ENCODE measurements around the gene MLLT1.

Gene MLLT1

GRCh38 chr19:6253954-6254733, 25.6 kb downstream of the MLLT1 start:
- no peak for DNase-seq

GRCh38 chr19:6252066-6252465, 27.7 kb downstream of the MLLT1 start:
- no peak for DNase-seq

GRCh38 chr19:6250909-6251308, 28.9 kb downstream of the MLLT1 start:
- no peak for DNase-seq

DNA sequence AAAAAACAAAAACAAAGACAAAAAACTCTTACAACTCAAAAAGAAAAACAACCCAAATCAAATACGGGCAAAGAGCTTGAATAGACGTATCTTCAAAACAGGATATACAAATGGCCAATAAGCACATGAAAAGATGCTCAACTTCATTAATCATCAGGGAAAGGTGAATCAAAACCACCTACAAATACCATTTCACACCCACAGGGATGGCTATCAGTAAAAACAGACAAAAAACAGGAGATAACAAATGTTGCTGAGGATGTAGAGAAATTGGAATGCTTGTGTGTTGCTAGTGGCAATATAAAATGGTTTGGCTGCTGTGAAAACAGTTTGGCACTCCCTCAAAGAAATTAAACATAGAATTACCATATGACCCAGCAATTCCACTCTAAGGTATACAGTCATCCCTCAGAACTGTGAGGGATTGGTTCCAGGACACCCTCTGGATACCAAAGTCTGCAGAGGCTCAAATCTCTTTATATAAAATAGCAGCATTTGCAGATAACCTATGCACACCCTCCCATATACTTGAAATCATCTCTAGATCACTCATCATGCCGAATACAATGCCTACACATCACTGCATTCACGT, 29.7 kb downstream of the MLLT1 start:
- DNase-seq: no peak

- no peak for DNase-seq
Measured at GRCh38 chr19:6249296-6249695, 30.5 kb downstream of the MLLT1 start.

DNA sequence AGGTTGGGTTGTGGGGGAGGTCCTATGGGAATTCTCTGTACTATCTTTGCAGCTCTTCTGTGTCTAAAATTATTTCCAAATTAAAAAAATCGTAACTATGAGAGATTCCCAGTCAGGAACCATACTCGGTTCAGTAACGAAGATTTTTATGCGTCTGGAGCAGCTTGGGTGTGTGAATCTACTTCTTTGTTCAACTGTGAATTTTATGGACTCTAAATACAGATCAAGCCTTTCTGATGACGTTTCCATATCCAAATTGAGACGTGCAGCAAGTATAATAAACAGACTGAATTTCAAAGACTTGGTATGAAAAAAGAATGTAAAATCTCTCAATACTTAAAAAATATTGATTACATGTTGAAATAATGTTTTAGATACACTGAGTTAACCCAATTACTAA, 30.9 kb downstream of the MLLT1 start:
- no peak for DNase-seq

GRCh38 chr19:6248341-6248740, 31.4 kb downstream of the MLLT1 start:
- no peak for DNase-seq

GRCh38 chr19:6247007-6247288, 32.8 kb downstream of the MLLT1 start:
- DNase-seq: no peak

GRCh38 chr19:6246174-6247006, 33.4 kb downstream of the MLLT1 start:
- DNase-seq: no peak

- DNase-seq: no peak
Measured at GRCh38 chr19:6242677-6243076, 37.1 kb downstream of the MLLT1 start.

DNA sequence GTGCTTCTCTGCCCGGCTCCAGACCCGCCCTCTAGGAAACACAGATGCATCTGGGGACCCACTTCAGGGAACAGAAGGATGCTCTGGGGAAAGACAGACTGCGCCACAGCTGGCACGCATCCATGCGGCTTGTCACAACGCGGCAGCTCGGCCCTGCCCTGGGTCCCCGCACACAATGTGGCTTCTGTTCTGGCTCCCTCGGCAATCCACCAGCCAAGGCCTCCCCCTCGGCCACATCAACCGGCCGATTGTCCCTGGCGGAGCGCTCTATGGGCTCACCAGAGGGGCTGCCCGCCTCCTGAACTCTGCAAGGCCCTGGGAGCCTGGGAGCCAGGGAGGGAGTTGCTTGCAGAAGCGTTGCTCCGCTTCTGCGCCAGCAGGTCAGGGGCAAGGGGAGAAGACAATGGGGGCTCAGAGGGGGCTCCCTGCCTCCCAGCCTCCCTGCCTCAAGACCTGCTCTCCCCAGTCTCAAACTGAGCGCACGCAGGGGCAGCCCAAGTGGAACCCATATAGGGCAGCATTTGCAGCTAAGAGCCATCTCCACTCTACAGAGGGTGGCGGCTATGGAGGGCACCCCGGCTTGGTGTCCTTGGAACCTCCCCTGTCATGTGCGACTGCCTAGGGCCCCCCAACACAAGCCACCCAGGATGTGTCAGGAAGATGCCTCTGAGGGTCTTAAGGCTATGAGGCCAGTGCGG, 37.9 kb downstream of the MLLT1 start:
- DNase-seq: no peak

DNA sequence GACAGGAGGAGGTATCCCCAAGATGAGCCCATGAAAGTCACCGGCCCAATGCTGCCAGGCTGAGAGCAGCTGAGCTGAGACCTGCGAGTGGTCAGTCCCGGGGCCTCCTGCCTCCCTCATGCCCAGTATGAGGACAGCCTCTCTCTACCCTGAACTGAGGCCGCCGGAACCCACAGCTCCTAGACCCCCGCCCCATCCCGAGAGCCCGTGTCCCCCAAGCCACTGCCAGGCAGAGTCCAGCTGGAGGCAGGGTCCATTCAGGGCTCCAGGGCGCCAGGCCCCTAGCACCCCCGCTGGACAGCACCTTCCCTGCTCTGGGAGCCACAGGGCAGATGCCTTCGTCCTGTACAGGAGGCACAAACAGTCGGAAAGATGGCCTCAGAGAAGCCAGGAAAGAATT, 38.7 kb downstream of the MLLT1 start:
- no peak for DNase-seq

GRCh38 chr19:6239871-6240676, 39.7 kb downstream of the MLLT1 start:
- DNase-seq: no peak

- DNase-seq: no peak
Measured at GRCh38 chr19:6239401-6239844, 40.4 kb downstream of the MLLT1 start.

DNA sequence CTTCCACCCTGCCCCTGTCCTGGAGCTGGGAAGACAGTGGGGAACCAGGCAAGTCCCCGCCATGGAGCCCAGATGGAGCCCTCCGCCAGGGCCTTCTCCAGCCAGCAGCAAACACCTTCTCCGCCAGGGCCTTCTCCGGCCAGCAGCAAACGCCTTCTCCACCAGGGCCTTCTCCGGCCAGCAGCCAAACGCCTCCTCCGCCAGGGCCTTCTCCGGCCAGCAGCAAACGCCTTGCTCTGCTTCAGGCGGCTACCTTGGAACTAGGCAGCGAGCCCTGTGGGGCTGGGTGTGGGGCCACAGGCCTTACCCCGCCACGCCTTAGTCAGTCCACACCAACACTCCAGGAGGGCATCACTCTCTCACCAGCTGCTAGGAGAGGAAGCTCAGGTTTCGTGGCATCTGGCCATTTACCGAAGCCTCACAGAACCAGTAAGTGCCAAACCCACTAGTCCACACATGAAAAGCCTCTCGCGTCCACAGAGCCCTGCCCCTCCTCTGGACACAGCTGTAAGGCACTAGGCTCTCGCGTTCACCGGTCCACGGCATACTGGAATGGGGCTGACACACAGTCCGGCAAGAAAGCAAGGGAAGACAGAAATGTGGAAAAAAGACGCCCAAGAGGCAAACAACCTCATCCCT, 41.0 kb downstream of the MLLT1 start:
- no peak for DNase-seq

GRCh38 chr19:6238256-6238642, 41.5 kb downstream of the MLLT1 start:
- DNase-seq: no peak

DNA sequence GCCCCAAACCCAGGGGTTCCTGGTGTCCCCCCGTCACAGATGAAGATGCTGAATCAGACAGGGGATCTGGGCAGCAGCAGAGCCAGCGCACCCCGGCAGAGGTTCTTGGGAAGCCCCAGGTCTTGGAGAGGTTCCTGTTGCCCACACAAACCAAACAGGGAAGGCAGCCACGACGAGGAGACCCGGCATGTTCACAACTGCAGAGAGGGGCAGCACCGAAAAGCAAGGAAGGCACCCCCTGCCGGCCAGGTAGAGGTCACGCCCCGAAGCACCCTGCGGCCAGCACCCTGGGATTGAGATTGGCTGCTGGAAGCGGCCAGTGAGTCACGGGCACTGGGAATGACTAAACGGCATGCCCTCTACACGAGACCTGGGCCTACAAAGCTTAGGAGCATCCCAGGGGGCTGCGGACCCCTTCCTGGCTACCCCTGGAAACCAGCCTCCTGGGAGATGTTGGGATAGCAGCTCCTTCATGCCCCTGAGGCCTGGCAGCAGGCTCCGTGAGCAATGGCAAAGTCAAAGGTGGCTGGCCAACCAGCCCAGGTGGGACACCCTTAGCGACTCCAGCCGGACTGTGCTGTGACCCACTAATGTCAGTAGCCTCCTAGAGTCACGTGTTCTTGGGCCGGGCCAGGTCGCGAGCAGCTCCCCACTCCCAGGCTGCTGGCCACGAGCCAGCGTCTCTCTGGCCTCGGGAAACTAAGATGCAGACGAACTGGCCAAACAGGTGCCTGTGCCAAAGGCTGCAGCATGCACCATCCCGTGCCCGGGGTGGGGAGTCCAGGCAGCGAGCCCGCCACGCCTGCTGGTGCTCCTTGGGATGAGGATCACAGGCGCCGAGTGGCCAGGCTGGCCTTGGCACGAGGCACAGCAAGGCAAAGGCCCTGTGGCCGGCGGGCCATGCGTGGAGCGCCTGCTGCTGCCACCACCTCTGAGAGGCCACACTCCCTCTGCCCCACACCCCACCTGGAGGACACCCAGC, 43.2 kb downstream of the MLLT1 start:
- no peak for DNase-seq

DNA sequence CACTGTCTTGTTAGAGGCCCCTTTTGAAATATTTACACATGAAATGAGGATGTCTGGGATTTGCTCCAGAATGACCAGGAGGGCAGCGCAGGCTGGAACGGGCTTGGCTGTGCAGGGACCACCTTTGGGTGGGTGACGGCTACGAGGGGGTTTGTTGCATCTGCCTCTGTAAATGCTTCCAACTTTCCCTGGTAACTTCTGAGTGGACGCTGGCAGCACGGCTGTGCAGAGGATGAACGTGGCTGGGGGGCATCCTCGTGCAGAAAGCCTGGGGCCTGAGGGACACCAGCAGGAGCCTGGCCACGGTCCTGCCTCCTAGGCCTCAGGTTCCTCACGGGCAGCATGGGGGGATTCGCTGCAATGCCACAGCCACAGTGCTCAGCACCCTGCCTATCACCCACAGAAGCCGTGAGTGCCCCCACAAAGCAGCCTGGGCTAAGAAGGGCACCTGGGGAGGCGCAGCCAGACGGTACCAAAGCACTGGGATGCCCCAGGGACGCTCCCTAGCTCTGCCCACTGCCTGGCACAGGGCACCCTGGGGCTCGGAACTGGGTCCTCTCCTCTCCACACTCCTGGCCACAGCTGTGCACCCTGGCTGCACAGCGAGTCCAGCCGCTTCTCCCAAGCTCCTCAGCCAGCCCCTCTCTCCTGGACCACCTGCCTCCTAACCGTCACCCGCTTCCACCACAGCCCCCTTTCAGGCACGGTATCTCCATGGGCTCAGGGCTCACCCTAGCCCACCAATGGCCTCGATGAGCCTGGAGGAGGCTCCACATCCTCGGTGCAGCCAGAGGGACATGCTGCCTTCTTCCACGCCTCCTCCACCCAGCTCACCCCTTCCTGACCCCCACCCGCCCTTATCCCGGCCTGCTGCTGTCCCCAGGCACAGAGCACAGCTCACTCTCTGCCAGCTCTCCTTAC, 44.5 kb downstream of the MLLT1 start:
- DNase-seq: no peak

- no peak for DNase-seq
Measured at GRCh38 chr19:6234527-6234926, 45.2 kb downstream of the MLLT1 start.

Data from stimulated activated CD4-positive, alpha-beta T cell treated with anti-CD3 and anti-CD28 coated beads, Interleukin-1b, Interleukin-23, amount 100 ng/mL, for 48 hours (primary cell).